NCI-H1694 treated with DMSO at 0.1 percent for 48 hours (cell line): ENCODE measurements around the gene FBXL17.

Source experiments
- DNase-seq: peaks from one replicate; lab custom pipeline; 2025; lab: John Stamatoyannopoulos, UW

The FBXL17 gene

GRCh38 chr5:108084105-108084504, 297.8 kb downstream of the FBXL17 start:
- no peak for DNase-seq

- no peak for DNase-seq
Observed at GRCh38 chr5:108083232-108083631, 298.7 kb downstream of the FBXL17 start.

DNA sequence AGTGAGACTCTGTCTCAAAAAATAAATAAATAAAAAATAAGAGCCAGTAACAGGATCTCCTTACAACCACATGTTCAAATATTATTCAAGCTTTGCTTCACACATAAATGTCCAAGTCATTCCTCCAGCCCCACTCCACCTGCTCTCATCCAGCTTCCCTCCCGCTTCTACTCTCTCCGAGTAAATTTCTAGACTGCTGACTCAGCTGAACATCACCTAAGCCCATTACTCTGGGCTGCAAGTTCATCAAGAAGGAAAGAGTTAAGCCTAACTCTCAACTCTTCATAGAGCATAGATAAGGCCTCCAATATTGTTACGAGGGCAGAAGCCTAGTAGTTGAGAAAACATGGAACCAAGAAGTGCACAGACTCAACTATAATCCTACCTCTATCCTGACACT, 300.2 kb downstream of the FBXL17 start:
- DNase-seq = no peak

GRCh38 chr5:108079753-108080152, 302.1 kb downstream of the FBXL17 start:
- DNase-seq = no peak

DNA sequence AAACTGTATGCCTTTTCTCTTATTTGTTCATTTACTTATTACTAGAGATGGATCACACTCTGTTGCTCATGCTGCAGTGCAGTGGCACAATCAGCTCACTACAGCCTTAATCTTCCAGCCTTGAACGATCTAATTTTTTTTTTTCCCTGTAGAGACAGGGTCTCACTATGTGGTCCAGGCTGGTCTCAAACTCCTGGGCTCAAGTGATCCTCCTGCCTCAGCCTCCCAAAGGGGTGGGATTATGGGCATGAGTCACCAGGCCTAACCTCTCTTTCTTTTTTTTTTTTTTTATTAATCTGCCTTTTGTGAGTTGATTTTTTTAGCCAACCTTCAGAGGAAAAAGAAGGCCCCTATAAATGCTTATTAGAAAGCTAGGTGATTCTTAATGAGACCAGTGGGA, 303.0 kb downstream of the FBXL17 start:
- no peak for DNase-seq

- DNase-seq = no peak
Observed at GRCh38 chr5:108078345-108078744, 303.6 kb downstream of the FBXL17 start.

DNA sequence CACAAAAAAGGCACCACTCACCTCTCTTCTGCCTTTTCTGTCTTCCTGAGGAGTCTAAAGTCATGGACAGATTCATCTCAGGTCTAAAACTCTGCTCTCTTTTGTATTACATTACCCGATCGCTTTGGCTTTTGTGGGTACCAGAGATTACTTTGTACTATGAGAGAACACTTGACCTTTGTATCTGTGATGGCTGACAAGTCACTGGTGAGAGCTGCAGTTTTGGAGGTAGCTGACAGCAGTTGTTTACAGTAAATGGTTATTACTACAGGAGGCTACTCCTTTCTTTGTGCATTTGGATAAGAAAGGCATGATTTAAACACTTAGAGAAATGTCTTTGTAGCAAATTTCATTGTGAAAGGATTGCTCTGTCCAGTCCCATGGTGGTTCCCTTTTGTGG, 307.3 kb downstream of the FBXL17 start:
- no peak for DNase-seq

DNA sequence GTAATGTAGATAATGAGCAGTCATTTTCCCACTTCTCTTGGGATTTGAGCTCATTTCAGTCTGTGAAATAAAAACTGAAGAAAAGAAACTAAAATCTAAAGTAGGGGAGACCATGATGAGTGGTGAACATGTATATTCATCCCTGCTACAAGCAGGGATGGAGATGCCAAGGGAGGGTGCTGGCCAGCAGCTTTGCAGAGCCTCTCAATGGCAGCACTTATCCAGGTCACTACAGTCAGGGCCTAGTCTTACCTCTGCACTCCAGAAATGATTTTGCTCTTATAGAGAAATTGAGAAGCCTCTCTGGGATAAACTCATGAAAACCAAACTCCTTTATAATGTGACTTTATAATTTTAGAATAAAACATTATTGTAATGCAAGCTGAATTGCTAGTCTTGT, 317.6 kb downstream of the FBXL17 start:
- no peak for DNase-seq

- no peak for DNase-seq
Observed at GRCh38 chr5:108061941-108062340, 320.0 kb downstream of the FBXL17 start.

- no peak for DNase-seq
Observed at GRCh38 chr5:108060340-108060739, 321.6 kb downstream of the FBXL17 start.

GRCh38 chr5:108059334-108059733, 322.6 kb downstream of the FBXL17 start:
- DNase-seq = no peak

- DNase-seq = no peak
Observed at GRCh38 chr5:108054349-108054748, 327.5 kb downstream of the FBXL17 start.

DNA sequence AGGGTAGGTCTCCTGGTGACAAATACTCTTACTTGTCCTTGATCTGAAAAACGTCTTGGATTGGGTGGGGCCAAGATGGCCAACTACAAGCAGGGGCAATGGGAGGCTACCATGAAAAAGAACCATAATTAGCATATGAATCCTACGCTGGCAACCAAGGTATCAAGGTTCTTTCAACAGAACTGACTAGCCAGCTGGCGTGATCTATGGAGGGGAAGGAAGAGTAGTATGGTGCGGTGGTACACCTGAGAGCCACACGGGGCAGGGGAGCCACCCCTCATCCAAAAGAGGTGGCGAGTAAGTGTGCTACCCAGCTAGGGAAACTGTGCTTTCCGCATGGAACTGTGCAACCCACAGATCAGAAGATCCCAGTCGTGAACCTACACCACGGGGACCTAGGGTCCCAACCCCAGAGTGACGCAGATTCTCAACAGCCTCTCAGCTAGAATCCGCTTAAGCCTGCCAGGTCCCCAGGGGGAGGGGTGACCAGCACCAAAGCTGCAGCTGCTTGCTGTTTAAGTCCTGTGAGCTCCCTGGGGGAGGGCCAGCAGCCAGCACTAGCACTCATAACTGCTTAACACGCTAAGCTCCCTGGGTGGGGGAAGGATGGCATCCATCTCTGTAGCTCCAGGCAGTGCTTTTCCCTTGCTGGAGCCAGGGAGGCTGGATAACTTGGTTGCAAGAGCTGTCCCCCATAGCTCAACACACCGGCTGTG, 334.8 kb downstream of the FBXL17 start:
- DNase-seq = no peak

GRCh38 chr5:108036482-108036881, 345.4 kb downstream of the FBXL17 start:
- DNase-seq = no peak

DNA sequence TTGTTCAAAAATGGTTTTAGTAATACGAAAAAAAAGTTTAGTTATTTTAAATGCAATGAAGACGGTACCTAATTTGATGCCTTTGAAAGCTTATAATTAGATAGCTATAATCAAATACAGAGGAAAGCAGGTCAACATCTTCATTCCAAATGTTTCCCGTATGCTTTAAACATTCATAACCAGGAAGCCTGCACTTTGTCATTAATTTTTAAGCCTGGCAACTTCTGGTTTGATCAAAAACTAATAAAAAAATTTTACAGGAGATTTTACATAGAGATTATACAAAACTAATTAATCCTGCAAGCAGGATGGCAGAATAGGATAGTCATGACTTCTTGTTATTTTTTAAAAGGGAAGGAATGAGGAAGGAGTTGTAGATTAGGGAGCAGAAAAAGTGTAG, 353.0 kb downstream of the FBXL17 start:
- no peak for DNase-seq

- no peak for DNase-seq
Observed at GRCh38 chr5:108028412-108028811, 353.5 kb downstream of the FBXL17 start.

- DNase-seq = no peak
Observed at GRCh38 chr5:108025957-108026356, 355.9 kb downstream of the FBXL17 start.

DNA sequence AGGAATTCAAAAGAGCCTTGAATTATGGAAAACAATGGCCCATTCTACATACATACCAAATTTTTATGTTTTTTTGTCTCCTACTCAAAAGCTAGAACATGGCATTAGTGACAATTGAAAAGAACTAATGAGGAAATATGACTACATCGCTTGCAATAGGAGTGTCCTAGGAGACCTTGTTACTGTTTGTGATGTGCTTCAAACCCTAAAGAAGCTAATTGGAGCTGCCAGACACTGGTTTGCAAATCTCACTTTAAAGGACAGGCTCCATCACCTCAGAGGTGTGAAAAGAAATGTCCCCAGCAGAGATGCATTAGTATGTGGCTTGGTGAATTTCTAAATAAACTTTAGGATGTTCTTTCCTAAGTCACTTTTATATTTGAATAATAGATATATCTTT, 356.9 kb downstream of the FBXL17 start:
- no peak for DNase-seq

DNA sequence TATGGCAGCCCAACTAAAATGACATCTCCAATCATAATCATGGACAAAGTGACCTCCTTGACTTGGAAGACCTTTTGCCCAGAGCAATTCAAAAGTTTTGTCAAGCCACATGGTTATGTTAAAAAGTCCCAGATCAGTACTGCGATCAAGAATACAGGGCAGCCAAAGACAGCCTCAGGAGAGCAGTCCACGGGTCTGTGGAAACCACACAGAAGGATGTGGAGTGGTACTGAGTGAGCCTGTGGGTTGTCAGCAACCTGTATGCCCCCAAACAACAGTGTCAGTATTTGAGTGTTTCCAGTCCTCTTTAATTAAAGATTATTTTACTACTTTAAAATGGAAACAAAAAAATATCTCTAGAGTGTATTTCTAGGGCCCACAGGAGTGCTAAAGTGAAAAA, 365.8 kb downstream of the FBXL17 start:
- no peak for DNase-seq

- DNase-seq = no peak
Observed at GRCh38 chr5:108006791-108007190, 375.1 kb downstream of the FBXL17 start.

GRCh38 chr5:108003178-108003577, 378.7 kb downstream of the FBXL17 start:
- no peak for DNase-seq

- DNase-seq = no peak
Observed at GRCh38 chr5:108001222-108001621, 380.7 kb downstream of the FBXL17 start.

DNA sequence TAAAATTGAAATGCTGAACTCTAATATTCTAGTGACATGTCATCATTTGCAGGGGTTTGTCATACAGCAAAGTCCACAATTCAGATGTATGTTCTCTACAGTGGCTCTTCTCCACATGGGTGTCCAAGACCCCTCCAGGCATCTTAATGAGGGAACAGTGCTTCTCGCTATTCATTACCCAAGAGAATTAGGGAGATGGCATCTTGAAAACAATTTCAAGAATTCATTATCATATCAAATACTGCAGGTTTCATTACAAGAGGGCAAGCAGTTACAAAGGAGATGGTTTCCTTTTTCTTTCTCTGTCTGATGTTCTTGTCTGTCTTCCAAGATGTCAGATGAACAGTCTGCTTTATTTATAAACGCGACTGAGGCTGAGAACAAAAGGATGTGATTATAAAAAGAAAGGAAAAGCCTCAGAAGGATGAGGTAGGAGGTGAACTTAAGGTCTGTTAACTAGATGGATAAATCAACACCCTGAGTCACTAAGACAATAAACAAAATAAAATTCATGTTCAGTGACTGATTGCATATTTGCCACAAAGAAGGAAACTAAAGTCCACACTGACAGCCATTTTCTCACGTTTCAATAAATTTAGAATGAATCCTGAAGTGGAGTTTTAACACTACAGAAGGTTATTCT, 384.4 kb downstream of the FBXL17 start:
- DNase-seq = no peak

- DNase-seq = no peak
Observed at GRCh38 chr5:107993341-107993740, 388.6 kb downstream of the FBXL17 start.
